ENCODE data around the gene PRAME.

Gene PRAME

GRCh38 chr22:22531770-22532546 is 27.1 kb downstream of the PRAME start:
- no peaks in the 10 kb centered on the region for H3K27me3 ChIP-seq
- no peaks in the 10 kb centered on the region for H3K4me1 ChIP-seq
- DNase-seq, result no peak
- no peak overlapping the region for H3K4me3 ChIP-seq (ENCODE audit: low read depth, low read length)
- no peaks in the 10 kb centered on the region for H3K9me3 ChIP-seq
- TF ChIP-seq CTCF (IDR thresholded peaks at IDR 0.05; ENCODE audit: low read depth, low read length), result no peak
- no peaks in the 10 kb centered on the region for H3K36me3 ChIP-seq

GRCh38 chr22:22528780-22529179 is 30.3 kb downstream of the PRAME start:
- DNase-seq, result no peak
- Histone ChIP-seq H3K9me3 (no peaks in the 10 kb centered on the region), H3K4me1 (no peaks in the 10 kb centered on the region), H3K27me3 (peaks cover 12% of the 10 kb centered on the region), H3K4me3 (ENCODE audit: low read depth, low read length) (no peak overlapping the region), H3K36me3 (no peaks in the 10 kb centered on the region)
- TF ChIP-seq CTCF (IDR thresholded peaks at IDR 0.05; ENCODE audit: low read depth, low read length), result no peak

GRCh38 chr22:22527312-22527711 is 31.8 kb downstream of the PRAME start:
- TF ChIP-seq CTCF (IDR thresholded peaks at IDR 0.05; ENCODE audit: low read depth, low read length), result no peak

GRCh38 chr22:22526125-22526912 is 32.7 kb downstream of the PRAME start:
- TF ChIP-seq CTCF (IDR thresholded peaks at IDR 0.05; ENCODE audit: low read depth, low read length), result no peak
- Histone ChIP-seq H3K27me3 (peaks cover 15% of the 10 kb centered on the region), H3K4me3 (ENCODE audit: low read depth, low read length) (no peak overlapping the region), H3K4me1 (no peaks in the 10 kb centered on the region), H3K9me3 (no peaks in the 10 kb centered on the region), H3K36me3 (no peaks in the 10 kb centered on the region)
- DNase-seq, result no peak

More at GRCh38 chr22:22527312-22527711, 31.8 kb downstream of the PRAME start:
- Histone ChIP-seq H3K27me3 (peaks cover 15% of the 10 kb centered on the region), H3K4me1 (no peaks in the 10 kb centered on the region), H3K9me3 (no peaks in the 10 kb centered on the region), H3K36me3 (no peaks in the 10 kb centered on the region), H3K4me3 (ENCODE audit: low read depth, low read length) (no peak overlapping the region)
- no peak for DNase-seq

GRCh38 chr22:22523494-22523893 is 35.6 kb downstream of the PRAME start:
- no peaks in the 10 kb centered on the region for H3K36me3 ChIP-seq

More at GRCh38 chr22:22523494-22523893, 35.6 kb downstream of the PRAME start:
- Histone ChIP-seq H3K27me3 (peaks cover 20% of the 10 kb centered on the region), H3K9me3 (no peaks in the 10 kb centered on the region), H3K4me1 (no peaks in the 10 kb centered on the region), H3K4me3 (ENCODE audit: low read depth, low read length) (no peak overlapping the region)
- no peak for TF ChIP-seq CTCF (IDR thresholded peaks at IDR 0.05; ENCODE audit: low read depth, low read length)
- no peak for DNase-seq
